Fibroblast of upper back skin (primary cell): Measurements from ENCODE around the gene PRDM2.

Experiments used
- DNase-seq: peaks from one replicate; pipeline ENCODE4 v3.0.0-alpha.2; 2013

Gene PRDM2

GRCh38 chr1:13737398-13737797 is 37.4 kb downstream of the PRDM2 start:
- no peak for DNase-seq

- DNase-seq = no peak
These were observed 46.4 kb downstream of the PRDM2 start for GRCh38 chr1:13746342-13746741.

- peak; percentile 97 for DNase-seq
These were observed 48.9 kb downstream of the PRDM2 start for GRCh38 chr1:13748610-13749505.

GRCh38 chr1:13749543-13750341 is 49.8 kb downstream of the PRDM2 start:
- no peak for DNase-seq

GRCh38 chr1:13751458-13751871 is 51.5 kb downstream of the PRDM2 start:
- DNase-seq = no peak

GRCh38 chr1:13751985-13752384 is 52.0 kb downstream of the PRDM2 start:
- no peak for DNase-seq

- no peak for DNase-seq
These were observed 52.9 kb downstream of the PRDM2 start for GRCh38 chr1:13752852-13753251.

GRCh38 chr1:13753636-13754402 is 53.8 kb downstream of the PRDM2 start:
- DNase-seq = no peak

- DNase-seq = no peak
These were observed 54.6 kb downstream of the PRDM2 start for GRCh38 chr1:13754510-13755103.

- DNase-seq = no peak
These were observed 56.7 kb downstream of the PRDM2 start for GRCh38 chr1:13756557-13757315.

GRCh38 chr1:13757693-13758092 is 57.7 kb downstream of the PRDM2 start:
- DNase-seq = no peak

GRCh38 chr1:13759072-13759471 is 59.1 kb downstream of the PRDM2 start:
- DNase-seq = no peak

GRCh38 chr1:13760340-13760739 is 60.4 kb downstream of the PRDM2 start:
- DNase-seq = no peak

GRCh38 chr1:13760921-13761320 is 60.9 kb downstream of the PRDM2 start:
- DNase-seq = no peak

GRCh38 chr1:13761883-13762282 is 61.9 kb downstream of the PRDM2 start:
- no peak for DNase-seq

GRCh38 chr1:13762642-13763041 is 62.7 kb downstream of the PRDM2 start:
- no peak for DNase-seq

GRCh38 chr1:13763222-13763621 is 63.2 kb downstream of the PRDM2 start:
- DNase-seq = peak; percentile 62

- no peak for DNase-seq
These were observed 64.0 kb downstream of the PRDM2 start for GRCh38 chr1:13763991-13764390.

- peak; percentile 84 for DNase-seq
These were observed 64.8 kb downstream of the PRDM2 start for GRCh38 chr1:13764588-13765332.

- peak; percentile 84 for DNase-seq
These were observed 66.9 kb downstream of the PRDM2 start for GRCh38 chr1:13766592-13767564.
